ENCODE results near the gene RAP1GAP2. TPM values are rescaled to one million over a fixed set of nuclear protein-coding genes. Genes with fewer than 3 reads are reported as not detected.

The RAP1GAP2 gene
- total and polyA plus RNA-seq, 2 of the 8 experiments (the other 6 are each of a cell fraction or from before 2014, with no cell fraction given) = 24.0 to 63.8 TPM

DNA sequence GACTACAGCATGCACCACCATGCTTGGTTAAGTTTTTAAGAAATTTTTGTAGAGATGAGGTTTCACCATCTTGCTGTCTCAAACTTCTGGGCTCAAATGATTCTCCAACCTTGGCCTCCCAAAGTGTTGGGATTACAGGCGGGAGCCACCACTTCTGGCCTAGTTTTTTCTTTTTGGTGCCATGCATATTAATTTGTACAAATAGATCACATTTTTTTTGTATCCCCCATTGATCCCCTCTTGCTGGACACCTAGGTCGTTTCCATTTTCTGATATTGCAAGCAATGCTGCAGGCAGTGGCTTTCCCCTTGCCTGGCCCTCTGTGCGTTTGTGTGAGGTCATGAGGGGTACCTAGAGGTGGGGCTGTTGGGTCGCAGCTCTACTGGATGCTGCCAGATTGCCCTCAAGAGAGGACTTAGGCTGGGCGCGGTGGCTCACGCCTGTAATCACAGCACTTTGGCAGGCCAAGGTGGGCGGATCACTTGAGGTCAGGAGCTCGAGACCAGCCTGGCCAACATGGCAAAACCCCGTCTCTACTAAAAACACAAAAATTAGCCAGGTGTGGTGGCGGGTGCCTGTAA, 23.8 kb downstream of the RAP1GAP2 start:
- no peaks in the 10 kb centered on the region for H3K23me2 ChIP-seq (ENCODE audit: low read depth, low read length)
- WGBS, 2 experiments (ENCODE audit: extremely low coverage in 1 of 2, insufficient coverage in 1 of 2, insufficient read length in 1 of 2, insufficient replicate concordance in 2 of 2, low coverage in 1 of 2, low lambda C conversion rate in 2 of 2, missing lambda C conversion rate in 1 of 2) = 85% methylated on average over 11 of the region's 11 CpGs; no CpG with 5 or more reads in 1 of the 2 experiments
- no peak overlapping the region for H4K8ac ChIP-seq (ENCODE audit: extremely low read depth, insufficient read depth, low read length)
- no peak overlapping the region for H3K56ac ChIP-seq (replicated peaks; ENCODE audit: insufficient read length, low read depth, low read length)
- H3K27me3 ChIP-seq (replicated peaks in 1 of 4; ENCODE audit: control insufficient read depth in 3 of 4, extremely low read depth in 1 of 4, insufficient read depth in 3 of 4, low read length in 3 of 4) = no peaks in the 10 kb centered on the region
- no peak overlapping the region for H2AFZ ChIP-seq (ENCODE audit: low read length)
- H2AK5ac ChIP-seq (ENCODE audit: low read depth, low read length) = no peak overlapping the region
- H3K9me3 ChIP-seq (ENCODE audit: insufficient read depth in 2 of 2, low read depth in 1 of 2, low read length in 1 of 2) = no peaks in the 10 kb centered on the region
- H3K18ac ChIP-seq (ENCODE audit: extremely low read depth, low read length) = no peak overlapping the region
- no peak overlapping the region for H3K9ac ChIP-seq (replicated peaks in 1 of 4; ENCODE audit: extremely low read depth in 1 of 4, low read depth in 3 of 4, low read length in 3 of 4)
- H2BK15ac ChIP-seq (ENCODE audit: low read length) = no peak overlapping the region
- ChIA-PET POLR2A (ENCODE audit: partially characterized antibody) (interaction anchor here (0.8 kb wide), 1 partner anchor 15 kb away, joined by 3 read pairs; no protein-coding TSS in a partner anchor), CTCF (ENCODE audit: partially characterized antibody) (interaction anchor here (2.1 kb wide), 1 partner anchor 193 kb away, joined by 7 read pairs; no protein-coding TSS in a partner anchor)
- no peak overlapping the region for H3K14ac ChIP-seq (ENCODE audit: insufficient read length)
- no peak overlapping the region for H3K4me2 ChIP-seq (ENCODE audit: insufficient read depth in 1 of 2, low read depth in 2 of 2, low read length in 2 of 2)
- no peak overlapping the region for H3K4ac ChIP-seq (replicated peaks; ENCODE audit: insufficient read length, low read depth, low read length)
- H2BK12ac ChIP-seq (ENCODE audit: low read depth, low read length) = no peak overlapping the region
- H3K36me3 ChIP-seq (ENCODE audit: control insufficient read depth in 2 of 4, insufficient read depth in 4 of 4, low read length in 3 of 4) = no peaks in the 10 kb centered on the region
- H4K5ac ChIP-seq (ENCODE audit: insufficient read length, low read depth, low read length) = no peak overlapping the region
- DNase-seq (ENCODE audit: low read depth in 1 of 2, low spot score in 2 of 2) (no peak), FAIRE-seq (no peak)
- H2BK120ac ChIP-seq (replicated peaks; ENCODE audit: low read depth, low read length) = no peak overlapping the region
- H2BK5ac ChIP-seq (ENCODE audit: low read depth, low read length) = no peak overlapping the region
- no peaks in the 10 kb centered on the region for H3K79me2 ChIP-seq (ENCODE audit: control insufficient read depth in 1 of 2, insufficient read depth in 2 of 2, low read length in 2 of 2)
- no peak overlapping the region for H4K91ac ChIP-seq (replicated peaks; ENCODE audit: insufficient read length, low read length)
- H3K79me1 ChIP-seq (ENCODE audit: low read depth, low read length) = no peaks in the 10 kb centered on the region
- no peak overlapping the region for H3K23ac ChIP-seq (ENCODE audit: insufficient read length)
- no peaks in the 10 kb centered on the region for H4K20me1 ChIP-seq (replicated peaks in 1 of 2; ENCODE audit: control insufficient read depth in 1 of 2, insufficient read depth in 2 of 2, low read length in 2 of 2)
- H3K27ac ChIP-seq (ENCODE audit: low read depth, low read length) = no peak overlapping the region
- peaks cover 0 to 6% (median 4%) of the 10 kb centered on the region in 4 experiments; a peak in 6 of 7 replicates for H3K4me1 ChIP-seq (replicated peaks in 1 of 4; ENCODE audit: control insufficient read depth in 3 of 4, insufficient read depth in 4 of 4, low read length in 3 of 4)
- no peak overlapping the region for H2BK20ac ChIP-seq (ENCODE audit: low read length)
- H3K4me3 ChIP-seq (ENCODE audit: extremely low read depth in 1 of 4, insufficient read depth in 2 of 4, low read depth in 3 of 4, low read length in 4 of 4) = no peak overlapping the region
- TF ChIP-seq RNF2 (IDR thresholded peaks at IDR 0.05; ENCODE audit: borderline replicate concordance, low read depth, low read length, missing control alignments, poor library complexity, severe bottlenecking) (no peak), MAFK (IDR thresholded peaks at IDR 0.05; ENCODE audit: low read depth, low read length) (no peak), SIN3A (conservative IDR thresholded peaks at IDR 0.05 in 1 of 2, IDR thresholded peaks at IDR 0.05 in 1 of 2; ENCODE audit: low read depth in 1 of 2, low read length in 2 of 2) (no peak), RXRA (IDR thresholded peaks at IDR 0.05; ENCODE audit: insufficient read depth, low read depth, low read length) (no peak), POU5F1 (IDR thresholded peaks at IDR 0.05; ENCODE audit: low read depth, low read length) (no peak), RAD21 (IDR thresholded peaks at IDR 0.05 in 1 of 2, conservative IDR thresholded peaks at IDR 0.05 in 1 of 2; ENCODE audit: low read depth in 2 of 2, low read length in 2 of 2) (no peak), ASH2L (IDR thresholded peaks at IDR 0.05; ENCODE audit: low read length) (no peak), NANOG (IDR thresholded peaks at IDR 0.05; ENCODE audit: insufficient read depth, low read depth, low read length, poor library complexity, severe bottlenecking) (no peak), TEAD4 (IDR thresholded peaks at IDR 0.05; ENCODE audit: low read depth, low read length) (no peak), GABPA (IDR thresholded peaks at IDR 0.05; ENCODE audit: borderline replicate concordance, insufficient read depth, low read length) (no peak), EP300 (IDR thresholded peaks at IDR 0.05; ENCODE audit: borderline replicate concordance in 1 of 2, low read depth in 2 of 2, low read length in 2 of 2) (no peak), FOSL1 (IDR thresholded peaks at IDR 0.05; ENCODE audit: insufficient read depth, low read depth, low read length) (no peak)
